ENCODE data around the gene PCA3. TPM values are rescaled to one million over a fixed set of nuclear protein-coding genes. Genes with fewer than 3 reads are reported as not detected.

The PCA3 gene
- total RNA-seq, 2 experiments from 2014 or later = not detected

GRCh38 chr9:76725011-76725546 is 39.2 kb upstream of the PCA3 start:
- Mint-ChIP-seq H3K9me3 (no peaks in the 10 kb centered on the region), H3K27me3 (peaks cover 44% of the 10 kb centered on the region), H3K4me3 (no peak overlapping the region), H3K27ac (no peak overlapping the region), H3K4me1 (ENCODE audit: low read depth) (no peaks in the 10 kb centered on the region), H3K36me3 (ENCODE audit: low read depth) (no peaks in the 10 kb centered on the region)
- ChIA-PET POLR2A (no interaction called here), CTCF (no interaction called here)
- TF ChIP-seq CTCF (IDR thresholded peaks at IDR 0.05) = no peak
- Histone ChIP-seq H3K9me3 (ENCODE audit: control insufficient read depth in 1 of 2, insufficient read depth in 1 of 2, low read length in 2 of 2) (no peaks in the 10 kb centered on the region), H3K4me1 (ENCODE audit: insufficient read depth, low read length) (no peaks in the 10 kb centered on the region), H3K27ac (ENCODE audit: low read depth in 1 of 2, low read length in 2 of 2) (no peak overlapping the region), H3K36me3 (ENCODE audit: insufficient read depth, low read length) (no peaks in the 10 kb centered on the region), H3K4me3 (ENCODE audit: low read length) (no peak overlapping the region), H3K27me3 (ENCODE audit: control insufficient read depth in 1 of 2, insufficient read depth in 2 of 2, low read length in 2 of 2) (no peaks in the 10 kb centered on the region)
- intact Hi-C loops (cut with DNase I, micrococcal nuclease) = no loop called here
- DNase-seq (no peak), ATAC-seq (ENCODE audit: poor library complexity) (no peak)

GRCh38 chr9:76725885-76726284 is 38.4 kb upstream of the PCA3 start:
- H3K9me3 Mint-ChIP-seq = no peaks in the 10 kb centered on the region
- no peak overlapping the region for H3K27ac Mint-ChIP-seq
- H3K36me3 Mint-ChIP-seq (ENCODE audit: low read depth) = no peaks in the 10 kb centered on the region
- ATAC-seq (ENCODE audit: poor library complexity) = no peak
- H3K27me3 ChIP-seq (ENCODE audit: control insufficient read depth in 1 of 2, insufficient read depth in 2 of 2, low read length in 2 of 2) = peaks cover 0 to 3% of the 10 kb centered on the region in 2 experiments
- DNase-seq = no peak
- no peaks in the 10 kb centered on the region for H3K4me1 ChIP-seq (ENCODE audit: insufficient read depth, low read length)
- H3K27ac ChIP-seq (ENCODE audit: low read depth in 1 of 2, low read length in 2 of 2) = no peak overlapping the region
- ChIA-PET POLR2A (no interaction called here), CTCF (no interaction called here)
- H3K4me1 Mint-ChIP-seq (ENCODE audit: low read depth) = no peaks in the 10 kb centered on the region
- no peak for TF ChIP-seq CTCF (IDR thresholded peaks at IDR 0.05)
- intact Hi-C loops (cut with DNase I, micrococcal nuclease) = no loop called here
- no peak overlapping the region for H3K4me3 Mint-ChIP-seq
- H3K36me3 ChIP-seq (ENCODE audit: insufficient read depth, low read length) = no peaks in the 10 kb centered on the region
- no peaks in the 10 kb centered on the region for H3K9me3 ChIP-seq (ENCODE audit: control insufficient read depth in 1 of 2, insufficient read depth in 1 of 2, low read length in 2 of 2)
- H3K27me3 Mint-ChIP-seq = peaks cover 40% of the 10 kb centered on the region
- H3K4me3 ChIP-seq (ENCODE audit: low read length) = no peak overlapping the region

GRCh38 chr9:76729116-76729515 is 35.1 kb upstream of the PCA3 start:
- no peak overlapping the region for H3K27ac ChIP-seq (ENCODE audit: low read depth in 1 of 2, low read length in 2 of 2)
- TF ChIP-seq CTCF (IDR thresholded peaks at IDR 0.05) = no peak
- ChIA-PET CTCF (no interaction called here), POLR2A (interaction anchor here (0.6 kb wide), 1 partner anchor 393 kb away, joined by 3 read pairs; no protein-coding TSS in a partner anchor)
- intact Hi-C loops (cut with DNase I, micrococcal nuclease) = no loop called here
- Mint-ChIP-seq H3K4me1 (ENCODE audit: low read depth) (no peaks in the 10 kb centered on the region), H3K27me3 (peaks cover 35% of the 10 kb centered on the region), H3K9me3 (no peaks in the 10 kb centered on the region), H3K36me3 (ENCODE audit: low read depth) (no peaks in the 10 kb centered on the region), H3K4me3 (no peak overlapping the region), H3K27ac (no peak overlapping the region)
- H3K9me3 ChIP-seq (ENCODE audit: control insufficient read depth in 1 of 2, insufficient read depth in 1 of 2, low read length in 2 of 2) = no peaks in the 10 kb centered on the region
- no peaks in the 10 kb centered on the region for H3K4me1 ChIP-seq (ENCODE audit: insufficient read depth, low read length)
- H3K27me3 ChIP-seq (ENCODE audit: control insufficient read depth in 1 of 2, insufficient read depth in 2 of 2, low read length in 2 of 2) = peaks cover 0 to 3% of the 10 kb centered on the region in 2 experiments
- H3K36me3 ChIP-seq (ENCODE audit: insufficient read depth, low read length) = no peaks in the 10 kb centered on the region
- DNase-seq = no peak
- H3K4me3 ChIP-seq (ENCODE audit: low read length) = no peak overlapping the region
- ATAC-seq (ENCODE audit: poor library complexity) = no peak
